Liver (tissue), 3 donors: ENCODE measurements around the gene SYNDIG1.

Experiments
- CTCF ChIP-seq: fragments of 150-350 bp; IDR thresholded peaks from 2 replicates; pipeline ENCODE4 v1.5.1; 2017; ENCODE audit warnings: improper control_type of control experiment, low read depth, low read length; ENCODE audit not compliant: missing input control
- EGR1 ChIP-seq, 2 donors: IDR thresholded peaks; 2 replicates each; pipeline ENCODE4 v1.6.1; 2016 to 2018; ENCODE audit warnings: antibody characterized with exemption in 2 of 2, low read depth in 2 of 2
- MAX ChIP-seq: IDR thresholded peaks from 2 replicates; pipeline ENCODE4 v1.6.1; 2016; ENCODE audit warnings: antibody characterized with exemption
- RAD21 ChIP-seq, 2 donors: IDR thresholded peaks; 2 replicates each; pipeline ENCODE4 v1.6.1; 2016; ENCODE audit warnings: antibody characterized with exemption in 2 of 2, mild to moderate bottlenecking in 2 of 2
- RXRA ChIP-seq, 2 donors: IDR thresholded peaks; 2 replicates each; pipeline ENCODE4 v1.6.1; 2017 to 2018; ENCODE audit warnings: antibody characterized with exemption in 2 of 2, mild to moderate bottlenecking in 1 of 2
- SP1 ChIP-seq: IDR thresholded peaks from 2 replicates; pipeline ENCODE4 v1.6.1; 2018; ENCODE audit warnings: antibody characterized with exemption, mild to moderate bottlenecking
- TAF1 ChIP-seq: conservative IDR thresholded peaks from 2 replicates; pipeline ENCODE4 v1.6.1; 2016; ENCODE audit warnings: antibody characterized with exemption, mild to moderate bottlenecking
- YY1 ChIP-seq: IDR thresholded peaks from 2 replicates; pipeline ENCODE4 v1.6.1; 2016; ENCODE audit warnings: antibody characterized with exemption, mild to moderate bottlenecking
- donor health status: healthy.
- donor health status: healthy.

GRCh38 chr20:24458436-24458835 lies 11.0 kb upstream of the SYNDIG1 start:
- TF ChIP-seq CTCF, result no peak
- no peak for TF ChIP-seq YY1
- TF ChIP-seq MAX, result no peak
- no peak for TF ChIP-seq TAF1
- TF ChIP-seq SP1, result no peak
- no peak for TF ChIP-seq RAD21 (IDR thresholded peaks at IDR 0.05)
- no peak for TF ChIP-seq RXRA (IDR thresholded peaks at IDR 0.05)
- TF ChIP-seq EGR1 (IDR thresholded peaks at IDR 0.05; ENCODE audit: low read depth in 2 of 2), result no peak
